A673 (cell line): ENCODE results near the gene UQCRC2. TPM values are rescaled to one million over a fixed set of nuclear protein-coding genes. Genes with fewer than 3 reads are reported as not detected.

Experiments used
- BruUV-seq: library from RNA; stranded (reverse); fragments of 400-500 nt; replicated peaks from 2 replicates; lab custom pipeline; 2021; lab: Mats Ljungman, UMichigan
- CTCF ChIA-PET: fragments of 300-600 bp; sonication (Branson Sonifier 250); formaldehyde crosslinking; loops from one replicate; lab custom pipeline; 2022; ENCODE audit warnings: antibody characterized with exemption; lab: Charles Lee
- POLR2A ChIA-PET: fragments of 300-600 bp; sonication (Branson Sonifier 250); formaldehyde crosslinking; loops from one replicate; lab custom pipeline; 2022; ENCODE audit warnings: antibody characterized with exemption; ENCODE audit not compliant: low non-redundant PET; lab: Charles Lee
- DNase-seq: peaks from one replicate; pipeline ENCODE4 v3.0.0-alpha.2; 2015; ENCODE audit warnings: low spot score
- H3K27ac ChIP-seq: fragments of 200-600 bp; sonication (generic); 2 replicates; pipeline ENCODE4 v1.5.1; 2016; ENCODE audit warnings: mixed run types, low read depth, mild to moderate bottlenecking, mixed read lengths, antibody characterized with exemption, low read length; ENCODE audit not compliant: poor library complexity, severe bottlenecking
- H3K27me3 ChIP-seq: fragments of 200-600 bp; sonication (generic); replicated peaks from 2 replicates; pipeline ENCODE4 v1.6.1; 2017; ENCODE audit warnings: mixed run types, low read depth, mild to moderate bottlenecking, mixed read lengths, antibody characterized with exemption, low read length; ENCODE audit not compliant: insufficient read depth, poor library complexity
- H3K36me3 ChIP-seq: fragments of 200-600 bp; sonication (generic); 2 replicates; pipeline ENCODE4 v1.6.1; 2016; ENCODE audit warnings: mixed run types, mild to moderate bottlenecking, mixed read lengths, antibody characterized with exemption, low read length; ENCODE audit not compliant: insufficient read depth, poor library complexity, severe bottlenecking
- H3K4me1 ChIP-seq: fragments of 200-600 bp; sonication (generic); 2 replicates; pipeline ENCODE4 v1.6.1; 2017; ENCODE audit warnings: mixed run types, mild to moderate bottlenecking, mixed read lengths, antibody characterized with exemption, low read length; ENCODE audit not compliant: insufficient read depth, poor library complexity, severe bottlenecking
- H3K4me3 ChIP-seq: fragments of 200-600 bp; sonication (generic); 2 replicates; pipeline ENCODE4 v1.5.1; 2016; ENCODE audit warnings: low read depth, mixed run types, mild to moderate bottlenecking, mixed read lengths, low read length; ENCODE audit not compliant: poor library complexity, severe bottlenecking
- H3K9me3 ChIP-seq: fragments of 200-600 bp; sonication (generic); 2 replicates; pipeline ENCODE4 v1.6.1; 2016; ENCODE audit warnings: mixed run types, low read depth, mild to moderate bottlenecking, mixed read lengths, antibody characterized with exemption, low read length; ENCODE audit not compliant: poor library complexity, severe bottlenecking
- CTCF ChIP-seq: fragments of 300-800, 200-600 bp; sonication (generic); conservative IDR thresholded peaks from 2 replicates; pipeline ENCODE4 v1.5.1; 2017; ENCODE audit warnings: low read depth, mild to moderate bottlenecking, antibody characterized with exemption, low read length, moderate library complexity, mixed read lengths
- EZH2 ChIP-seq: fragments of 200-600 bp; sonication (generic); IDR thresholded peaks from 2 replicates; pipeline ENCODE4 v1.6.1; 2017; ENCODE audit warnings: borderline replicate concordance, low read depth, mild to moderate bottlenecking, mixed read lengths, antibody characterized with exemption, low read length; ENCODE audit not compliant: poor library complexity, severe bottlenecking
- intact Hi-C: fragments of 100-400 bp; cut with micrococcal nuclease; formaldehyde crosslinking; loops from one replicate; pipeline ENCODE4 v1.10.0; 2022; ENCODE audit not compliant: unreplicated experiment
- total RNA-seq: library from RNA; stranded (reverse); gene quantifications from 2 replicates; pipeline ENCODE4 v1.2.3, GENCODE V29; 2021

Gene UQCRC2
- total RNA-seq, 1 experiment from 2014 or later = 311 TPM

GRCh38 chr16:21964353-21964752 is 11.2 kb downstream of the UQCRC2 start:
- no TSS peak for BruUV-seq
- no peak overlapping the region for H3K4me3 ChIP-seq
- ChIA-PET CTCF (no interaction called here), POLR2A (interaction anchor here (0.6 kb wide), 1 partner anchor 1893 kb away, joined by 4 read pairs; no protein-coding TSS in a partner anchor)
- no peak for DNase-seq
- TF ChIP-seq CTCF = no peak
- no peak for TF ChIP-seq EZH2
- no peaks in the 10 kb centered on the region for H3K9me3 ChIP-seq
- peaks cover 95% of the 10 kb centered on the region for H3K36me3 ChIP-seq
- no peaks in the 10 kb centered on the region for H3K27me3 ChIP-seq
- H3K4me1 ChIP-seq = no peaks in the 10 kb centered on the region
- intact Hi-C loops = no loop called here
- no peak overlapping the region for H3K27ac ChIP-seq

- Histone ChIP-seq H3K27ac (no peak overlapping the region), H3K36me3 (peaks cover 93% of the 10 kb centered on the region), H3K4me3 (no peak overlapping the region), H3K4me1 (no peaks in the 10 kb centered on the region), H3K27me3 (no peaks in the 10 kb centered on the region), H3K9me3 (no peaks in the 10 kb centered on the region)
- TF ChIP-seq CTCF = no peak
- TF ChIP-seq EZH2 = no peak
- no TSS peak for BruUV-seq
- intact Hi-C loops = no loop called here
- DNase-seq = no peak
- ChIA-PET CTCF (no interaction called here), POLR2A (no interaction called here)
These were observed 18.7 kb downstream of the UQCRC2 start for GRCh38 chr16:21971856-21972255.

GRCh38 chr16:21973945-21974344 is 20.8 kb downstream of the UQCRC2 start:
- intact Hi-C loops = no loop called here
- Histone ChIP-seq H3K27ac (no peak overlapping the region), H3K9me3 (no peaks in the 10 kb centered on the region), H3K4me1 (no peaks in the 10 kb centered on the region), H3K27me3 (no peaks in the 10 kb centered on the region), H3K4me3 (no peak overlapping the region), H3K36me3 (peaks cover 93% of the 10 kb centered on the region)
- DNase-seq = no peak
- TF ChIP-seq EZH2 = no peak
- no peak for TF ChIP-seq CTCF
- BruUV-seq = no TSS peak
- ChIA-PET POLR2A (no interaction called here), CTCF (no interaction called here)
